ENCODE measurements around the gene KCNQ1. TPM values are rescaled to one million over a fixed set of nuclear protein-coding genes. Genes with fewer than 3 reads are reported as not detected.

KCNQ1 gene
- total RNA-seq, 1 experiment from 2014 or later: 9.2 TPM

- no peak for TF ChIP-seq CTCF (IDR thresholded peaks at IDR 0.05; ENCODE audit: unreplicated experiment)
- no peak overlapping the region for H3K27ac Mint-ChIP-seq (ENCODE audit: unreplicated experiment)
- CTCF ChIA-PET: no interaction called here
Measured at GRCh38 chr11:2580061-2580421, 135.2 kb downstream of the KCNQ1 start.

GRCh38 chr11:2580571-2581001, 135.8 kb downstream of the KCNQ1 start:
- no peaks in the 10 kb centered on the region for H3K4me1 Mint-ChIP-seq (ENCODE audit: low read depth, unreplicated experiment)
- H3K36me3 Mint-ChIP-seq (ENCODE audit: insufficient read depth, unreplicated experiment): no peaks in the 10 kb centered on the region
- no peaks in the 10 kb centered on the region for H3K9me3 Mint-ChIP-seq (ENCODE audit: low read depth, unreplicated experiment)
- DNase-seq: peak; percentile 0
- no peaks in the 10 kb centered on the region for H3K27me3 Mint-ChIP-seq (ENCODE audit: unreplicated experiment)
- no peak overlapping the region for H3K27ac Mint-ChIP-seq (ENCODE audit: unreplicated experiment)
- CTCF ChIA-PET: no interaction called here
- intact Hi-C loops (cut with micrococcal nuclease; ENCODE audit: unreplicated experiment): no loop called here
- H3K4me3 Mint-ChIP-seq (ENCODE audit: low read depth, unreplicated experiment): no peak overlapping the region
- no TSS peak for BruUV-seq (replicated peaks)
- no peak for TF ChIP-seq CTCF (IDR thresholded peaks at IDR 0.05; ENCODE audit: unreplicated experiment)

More at GRCh38 chr11:2580061-2580421, 135.2 kb downstream of the KCNQ1 start:
- no TSS peak for BruUV-seq (replicated peaks)
- H3K4me3 Mint-ChIP-seq (ENCODE audit: low read depth, unreplicated experiment): no peak overlapping the region
- no peaks in the 10 kb centered on the region for H3K27me3 Mint-ChIP-seq (ENCODE audit: unreplicated experiment)
- intact Hi-C loops (cut with micrococcal nuclease; ENCODE audit: unreplicated experiment): no loop called here
- DNase-seq: no peak
- H3K4me1 Mint-ChIP-seq (ENCODE audit: low read depth, unreplicated experiment): no peaks in the 10 kb centered on the region
- H3K36me3 Mint-ChIP-seq (ENCODE audit: insufficient read depth, unreplicated experiment): no peaks in the 10 kb centered on the region
- no peaks in the 10 kb centered on the region for H3K9me3 Mint-ChIP-seq (ENCODE audit: low read depth, unreplicated experiment)

DNA sequence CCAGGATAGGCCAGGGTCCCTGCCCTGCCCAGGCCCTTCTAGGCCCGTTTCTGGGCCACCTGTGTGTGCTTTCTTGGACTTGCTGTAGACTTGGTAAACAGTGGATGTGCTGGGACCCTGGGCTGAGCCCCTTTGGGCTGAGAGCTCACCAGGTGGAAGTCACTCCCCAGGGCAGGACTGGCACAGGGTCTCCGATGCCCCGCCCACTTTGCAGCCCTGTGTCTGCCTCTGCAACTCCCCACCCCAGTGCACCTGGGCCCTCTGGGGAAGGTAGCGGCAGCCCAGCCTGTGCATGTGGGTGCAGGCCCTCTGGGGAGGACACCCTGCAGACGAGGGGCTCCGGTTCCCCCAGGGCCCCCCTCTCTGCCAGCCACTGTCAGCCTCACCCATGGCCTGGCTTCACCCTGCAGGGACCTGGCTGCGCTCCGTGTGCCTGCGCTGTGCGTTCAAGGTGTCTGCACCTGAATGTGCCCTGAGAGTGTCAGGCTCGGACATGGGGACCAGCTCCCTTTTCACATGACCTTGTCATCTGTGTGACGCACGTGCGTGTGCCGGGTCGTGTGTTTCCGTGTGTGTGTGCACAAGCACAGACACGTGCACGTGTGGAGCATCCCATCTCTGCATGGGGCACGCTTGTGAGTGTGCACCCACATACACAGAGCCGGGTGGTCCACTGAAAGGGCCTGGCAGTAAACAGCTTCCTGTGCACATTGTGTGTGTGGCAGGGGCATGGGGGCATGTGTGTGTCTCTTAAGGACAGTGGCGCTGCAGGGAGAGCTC, 136.5 kb downstream of the KCNQ1 start:
- H3K9me3 Mint-ChIP-seq (ENCODE audit: low read depth, unreplicated experiment): no peaks in the 10 kb centered on the region
- DNase-seq: no peak
- no peak overlapping the region for H3K4me3 Mint-ChIP-seq (ENCODE audit: low read depth, unreplicated experiment)
- H3K27ac Mint-ChIP-seq (ENCODE audit: unreplicated experiment): no peak overlapping the region
- H3K27me3 Mint-ChIP-seq (ENCODE audit: unreplicated experiment): no peaks in the 10 kb centered on the region
- CTCF ChIA-PET: no interaction called here
- no peaks in the 10 kb centered on the region for H3K36me3 Mint-ChIP-seq (ENCODE audit: insufficient read depth, unreplicated experiment)
- H3K4me1 Mint-ChIP-seq (ENCODE audit: low read depth, unreplicated experiment): no peaks in the 10 kb centered on the region
- no TSS peak for BruUV-seq (replicated peaks)
- intact Hi-C loops (cut with micrococcal nuclease; ENCODE audit: unreplicated experiment): no loop called here
- TF ChIP-seq CTCF (IDR thresholded peaks at IDR 0.05; ENCODE audit: unreplicated experiment): no peak

DNA sequence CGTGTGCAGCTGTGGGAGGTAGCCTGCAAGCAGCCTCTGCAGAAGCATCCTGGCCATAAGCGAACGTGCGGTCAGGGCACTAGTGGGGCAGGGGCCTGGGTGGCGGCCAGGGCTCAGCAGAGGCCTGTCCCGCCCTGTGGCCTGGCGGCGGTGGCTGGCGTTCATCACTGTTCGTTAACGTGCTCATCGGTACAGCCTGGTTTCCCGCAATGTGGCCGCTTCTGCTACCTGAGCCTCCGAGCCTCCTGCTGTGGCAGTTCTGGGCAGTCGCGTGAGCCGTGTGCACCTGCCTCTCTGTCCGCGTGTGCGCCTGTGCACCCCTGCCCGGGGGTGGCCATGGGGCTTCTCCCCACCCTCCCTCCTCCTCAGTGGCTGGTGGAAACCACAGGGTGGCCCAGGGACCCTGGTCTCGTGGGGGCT, 137.1 kb downstream of the KCNQ1 start:
- Mint-ChIP-seq H3K36me3 (ENCODE audit: insufficient read depth, unreplicated experiment) (no peaks in the 10 kb centered on the region), H3K9me3 (ENCODE audit: low read depth, unreplicated experiment) (no peaks in the 10 kb centered on the region), H3K27me3 (ENCODE audit: unreplicated experiment) (no peaks in the 10 kb centered on the region), H3K4me3 (ENCODE audit: low read depth, unreplicated experiment) (no peak overlapping the region), H3K4me1 (ENCODE audit: low read depth, unreplicated experiment) (no peaks in the 10 kb centered on the region), H3K27ac (ENCODE audit: unreplicated experiment) (no peak overlapping the region)
- no peak for DNase-seq
- intact Hi-C loops (cut with micrococcal nuclease; ENCODE audit: unreplicated experiment): no loop called here
- no TSS peak for BruUV-seq (replicated peaks)
- CTCF ChIA-PET: interaction anchor here (0.7 kb wide), 1 partner anchor 191 kb away, joined by 3 read pairs; no protein-coding TSS in a partner anchor
- no peak for TF ChIP-seq CTCF (IDR thresholded peaks at IDR 0.05; ENCODE audit: unreplicated experiment)

Measured in Calu3 (cell line).